GM21526 (cell line): ENCODE results near the gene PICK1.
"Not testable (repeated sequence)": the region's sequence is repeated elsewhere in the genome, so short reads cannot be mapped to it uniquely, and the experiment has no call there.

ENCODE experiments used
- ATAC-seq: cut with Tn5 transposase; IDR thresholded peaks from one replicate; pipeline ENCODE4 v1.9.1; 2021; ENCODE audit warnings: moderate library complexity; ENCODE audit not compliant: unreplicated experiment, low FRiP score

Gene PICK1

GRCh38 chr22:38110863-38111852, 54.0 kb downstream of the PICK1 start:
- ATAC-seq = no peak

GRCh38 chr22:38111925-38112355, 54.7 kb downstream of the PICK1 start:
- no peak for ATAC-seq

GRCh38 chr22:38112381-38112780, 55.2 kb downstream of the PICK1 start:
- ATAC-seq = no peak

DNA sequence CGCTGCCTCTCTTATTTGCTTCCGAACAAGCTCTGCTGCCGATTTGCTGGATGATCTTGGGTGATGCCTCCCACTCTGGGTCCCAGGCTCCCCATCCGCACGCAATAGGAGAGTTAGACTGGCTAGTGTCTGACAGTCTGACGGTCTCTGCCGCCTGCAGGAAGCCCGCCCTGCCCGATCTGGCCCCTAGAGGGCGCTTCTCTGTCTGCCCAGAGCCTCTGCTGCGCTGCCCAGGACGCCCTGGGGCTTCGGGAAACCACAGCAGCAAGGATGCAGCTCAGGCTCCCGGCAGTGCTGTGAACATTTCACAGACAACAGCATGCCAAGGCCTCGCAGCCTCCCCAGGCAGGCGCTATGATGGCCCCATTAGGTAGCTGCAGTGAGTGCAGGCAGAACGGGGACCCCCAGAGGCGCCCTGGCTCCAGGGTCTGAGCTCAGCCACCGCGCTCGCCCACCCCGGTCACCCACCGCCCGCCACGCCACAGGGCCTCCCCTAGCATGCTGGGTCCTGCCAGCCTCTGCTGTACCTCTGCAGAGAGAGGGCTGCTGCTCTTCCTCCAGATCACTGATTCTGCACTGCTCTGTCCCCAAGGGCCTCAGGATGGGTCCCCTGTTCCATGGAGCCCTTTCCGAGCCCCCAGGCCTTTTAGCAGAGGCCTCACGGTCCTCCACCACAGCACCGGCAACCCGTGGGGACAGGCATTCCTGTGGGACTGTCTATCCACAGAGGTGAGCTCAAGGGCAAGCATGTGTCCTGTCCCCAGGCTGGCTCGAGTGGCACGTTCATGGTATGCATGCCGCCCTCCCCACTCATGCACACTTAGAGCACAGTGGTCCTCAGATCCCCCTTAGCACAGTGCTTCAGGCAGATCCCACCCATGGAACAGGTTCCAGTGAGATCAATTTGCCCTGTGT, 57.5 kb downstream of the PICK1 start:
- ATAC-seq = no peak

DNA sequence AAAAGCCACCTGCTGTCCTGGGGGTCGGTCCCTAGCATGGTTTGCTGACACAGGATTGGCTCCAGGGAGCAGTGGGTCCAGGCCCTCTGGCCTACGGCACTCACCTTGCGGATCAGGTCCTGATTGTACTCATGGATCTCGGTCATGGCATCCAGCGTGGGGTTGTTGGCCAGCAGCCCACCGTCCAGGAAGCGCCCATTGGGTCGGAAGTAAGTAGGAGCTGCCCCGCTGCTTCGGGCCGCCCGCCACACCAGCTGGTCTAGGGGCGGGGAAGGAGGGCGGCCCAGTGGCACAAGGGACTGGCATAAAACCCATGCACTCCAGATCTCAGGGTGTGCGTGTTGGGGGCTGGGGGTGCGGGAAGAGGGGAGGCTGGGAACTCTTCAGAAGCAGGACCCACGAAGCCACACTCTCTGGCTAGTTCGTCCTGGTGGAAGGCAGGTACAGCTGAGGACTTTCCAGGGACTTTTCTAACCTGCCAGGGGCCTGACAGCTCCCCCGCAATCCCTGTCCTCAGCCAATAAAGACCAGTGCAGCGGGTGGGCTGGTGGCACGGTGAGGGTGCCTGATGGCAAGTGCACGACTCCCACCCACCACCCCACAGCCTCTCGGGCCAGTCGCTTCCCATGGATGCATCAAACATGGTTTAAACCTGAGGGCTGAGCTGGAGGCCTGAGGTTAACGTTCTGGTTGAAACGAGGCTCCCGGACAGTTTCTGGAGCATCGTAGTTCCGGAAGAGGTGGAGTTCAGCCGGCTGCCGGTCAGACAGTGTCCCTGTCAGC, 58.4 kb downstream of the PICK1 start:
- no peak for ATAC-seq

DNA sequence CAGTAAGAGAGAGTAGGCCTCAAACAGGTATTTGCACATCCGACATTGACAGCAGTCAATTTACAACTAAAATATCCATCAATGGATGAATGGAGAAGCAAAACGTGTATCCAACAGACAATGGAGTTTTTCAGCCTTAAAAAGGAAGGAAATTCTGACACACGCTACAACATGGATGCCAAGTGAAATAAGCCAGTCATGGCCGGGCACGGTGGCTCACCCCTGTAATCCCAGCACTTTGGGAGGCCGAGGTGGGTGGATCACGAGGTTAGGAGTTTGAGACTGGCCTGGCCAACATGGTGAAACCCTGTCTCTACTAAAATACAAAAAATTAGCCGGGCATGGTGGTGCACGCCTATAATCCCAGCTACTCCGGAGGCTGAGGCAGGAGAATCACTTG, 60.4 kb downstream of the PICK1 start:
- ATAC-seq = not testable (repeated sequence)

DNA sequence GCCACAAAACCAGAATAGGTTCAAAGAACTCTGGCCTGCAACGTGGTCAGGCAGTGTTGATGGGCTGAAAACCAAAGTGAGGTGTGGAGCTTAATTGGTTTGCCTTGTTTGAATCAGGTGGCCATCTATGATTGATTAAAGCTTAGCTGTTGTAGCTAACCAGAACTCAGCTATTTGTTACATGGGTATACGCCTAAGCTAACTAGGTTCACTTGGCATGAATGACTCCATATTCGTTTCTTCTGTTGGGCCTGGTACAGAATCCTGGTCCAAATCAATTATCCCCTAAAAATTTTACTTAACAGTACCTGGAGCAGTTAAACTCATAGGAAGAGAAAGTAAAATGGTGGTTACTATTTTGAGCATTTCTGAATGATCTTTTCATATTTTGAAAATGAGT, 61.0 kb downstream of the PICK1 start:
- ATAC-seq = no peak

GRCh38 chr22:38118747-38119146, 61.5 kb downstream of the PICK1 start:
- ATAC-seq = not testable (repeated sequence)

GRCh38 chr22:38120359-38121110, 63.3 kb downstream of the PICK1 start:
- no peak for ATAC-seq

DNA sequence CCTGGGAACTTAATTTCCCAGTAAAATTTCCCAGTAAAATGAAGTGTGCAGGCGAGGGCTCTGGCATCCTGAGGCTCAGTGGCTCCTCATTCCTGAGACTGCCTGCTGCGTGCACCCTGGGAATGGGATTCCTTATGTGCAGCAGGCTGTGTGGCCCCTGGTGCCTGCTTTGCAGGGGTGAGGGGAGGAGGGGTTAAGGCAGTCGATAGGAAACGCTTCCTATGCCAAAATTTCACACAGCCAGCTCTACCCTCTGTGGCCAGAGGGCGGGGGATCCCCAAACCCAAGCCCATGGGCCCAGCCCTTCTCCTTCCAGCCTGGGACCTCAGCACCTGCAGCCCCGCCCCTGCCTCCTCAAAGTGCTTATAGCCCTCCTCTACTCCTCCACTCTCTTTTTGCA, 65.4 kb downstream of the PICK1 start:
- no peak for ATAC-seq

DNA sequence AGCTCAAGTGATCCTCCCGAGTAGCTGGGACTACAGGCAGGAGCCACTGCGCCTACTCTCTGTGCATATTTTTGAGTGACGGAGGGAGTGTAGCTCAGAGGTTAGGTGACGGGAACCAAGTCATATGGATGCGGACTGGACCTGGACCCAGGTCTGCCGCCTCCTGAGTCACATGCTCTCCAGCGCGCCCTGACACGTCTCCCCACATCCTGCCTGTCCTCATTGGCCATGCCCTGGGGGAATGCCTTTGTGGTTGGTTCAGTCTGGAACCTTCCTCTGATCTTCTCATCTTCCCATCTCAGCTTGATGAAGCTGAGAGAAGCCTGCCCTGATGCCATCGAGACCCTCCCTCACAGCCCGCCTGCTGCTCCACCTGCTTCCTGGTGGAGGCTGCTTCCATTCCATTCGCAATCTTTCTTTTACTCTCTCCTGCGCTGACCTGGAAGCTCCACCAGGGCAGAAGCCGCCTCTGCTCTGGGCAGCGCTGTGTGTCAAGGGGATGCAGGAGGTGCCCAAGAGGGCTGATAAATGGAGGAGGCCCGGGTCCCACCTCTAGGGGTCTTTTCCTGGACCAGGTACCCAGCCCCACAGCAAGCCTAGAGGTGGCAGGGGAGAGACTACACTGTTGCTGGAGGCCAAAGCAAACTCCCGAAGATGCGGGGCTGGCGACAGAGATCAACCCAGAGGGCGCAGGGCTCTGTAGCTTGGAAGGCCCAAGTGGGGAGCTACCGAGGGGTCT, 67.2 kb downstream of the PICK1 start:
- no peak for ATAC-seq

DNA sequence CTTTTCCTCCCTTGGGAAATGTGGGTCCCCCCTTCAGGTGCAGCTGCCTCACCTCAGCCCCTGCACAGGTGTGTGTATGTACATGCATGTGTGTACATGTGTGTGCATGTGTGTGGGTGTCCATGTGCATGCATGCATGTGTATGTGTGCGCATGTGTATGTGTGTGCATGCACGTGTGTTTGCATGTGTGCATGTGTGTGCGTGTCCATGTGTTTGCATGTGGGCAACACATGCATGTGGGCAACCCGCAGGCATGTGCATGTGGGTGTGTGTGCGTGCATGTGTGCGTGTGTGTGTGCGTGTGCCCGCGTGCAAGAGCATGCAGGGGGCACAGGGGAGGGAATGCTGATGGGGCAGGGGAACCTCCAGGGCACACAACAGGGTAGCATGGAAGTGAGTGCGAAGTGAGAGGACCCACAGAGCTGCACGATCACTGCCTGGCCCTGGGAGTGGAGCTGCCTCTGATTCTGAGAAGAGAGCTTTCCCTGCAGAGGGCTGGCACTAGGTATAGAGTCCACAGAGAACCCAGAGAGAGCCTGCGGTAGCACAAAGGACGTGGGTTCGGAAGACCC, 67.9 kb downstream of the PICK1 start:
- no peak for ATAC-seq
